ENCODE data around the gene NCAM2.

- TF ChIP-seq POLR2A (IDR thresholded peaks at IDR 0.05) (no peak), CTCF (IDR thresholded peaks at IDR 0.05) (no peak)
Observed at GRCh38 chr21:21231913-21232312, 233.7 kb downstream of the NCAM2 start.

Data from thyroid gland (tissue), 4 donors.